Hepatic stellate cell (primary cell): Measurements from ENCODE around the gene C19orf47.
"Not testable (repeated sequence)": the region's sequence is repeated elsewhere in the genome, so short reads cannot be mapped to it uniquely, and the experiment has no call there.

Source experiments
- DNase-seq: peaks from one replicate; pipeline ENCODE4 v3.0.0; 2011; ENCODE audit warnings: low spot score

Gene C19orf47

DNA sequence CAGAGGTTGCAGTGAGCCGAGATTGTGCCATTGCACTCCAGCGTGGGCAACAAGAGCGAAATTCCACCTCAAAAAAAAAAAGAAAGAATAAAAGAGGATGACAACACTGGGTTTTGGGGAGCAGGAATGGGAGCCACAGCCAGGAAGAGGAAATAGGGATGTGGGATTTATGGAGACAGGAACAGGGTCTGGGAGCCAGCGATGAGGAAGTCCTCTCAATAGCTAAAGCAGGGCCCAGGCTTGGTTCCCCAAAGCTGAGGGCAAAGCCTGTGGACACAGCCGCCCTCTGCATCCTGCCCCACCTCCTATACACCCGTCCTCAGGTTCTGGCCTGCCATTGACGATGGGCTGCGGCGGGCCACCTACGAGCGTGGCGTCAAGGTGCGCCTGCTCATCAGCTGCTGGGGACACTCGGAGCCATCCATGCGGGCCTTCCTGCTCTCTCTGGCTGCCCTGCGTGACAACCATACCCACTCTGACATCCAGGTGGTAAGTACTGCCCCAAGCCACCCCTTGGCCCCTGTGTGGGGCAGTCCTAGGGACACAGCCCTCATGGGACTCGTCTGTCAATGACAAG, 28.2 kb upstream of the C19orf47 start:
- no peak for DNase-seq

DNA sequence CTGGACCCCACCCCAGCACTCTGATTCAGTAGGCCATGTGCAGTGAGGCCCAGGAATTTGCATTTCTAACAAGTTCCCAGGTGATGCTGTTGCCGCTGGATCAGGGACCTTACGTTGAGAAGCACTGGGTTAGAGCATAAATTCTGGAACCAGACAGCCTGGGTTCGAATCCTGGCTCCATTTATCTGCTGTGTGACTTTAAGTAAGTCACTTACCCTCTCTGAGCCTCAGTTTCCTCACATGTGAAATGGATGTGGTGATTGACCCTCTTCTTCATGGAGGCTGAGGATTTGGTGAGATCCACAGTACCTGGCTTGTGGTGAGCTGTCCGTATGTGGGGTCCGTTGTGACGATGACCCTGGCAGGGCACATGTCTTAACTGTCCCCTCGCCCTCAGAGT, 25.9 kb upstream of the C19orf47 start:
- no peak for DNase-seq

DNA sequence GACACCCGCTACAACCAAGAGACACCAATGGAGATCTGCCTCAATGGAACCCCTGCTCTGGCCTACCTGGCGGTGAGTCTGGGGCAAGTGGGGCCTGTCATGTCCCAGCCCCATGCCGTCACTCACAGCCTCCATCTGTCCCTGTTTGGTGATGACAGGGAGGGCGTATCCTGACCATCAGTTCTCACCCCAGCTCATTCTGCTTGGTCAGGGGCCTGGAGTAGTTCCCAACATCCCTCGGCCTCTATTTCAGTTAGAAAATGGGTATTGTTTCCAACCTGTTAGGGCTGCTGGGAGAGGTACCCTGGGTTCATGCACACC, 23.6 kb upstream of the C19orf47 start:
- no peak for DNase-seq

DNA sequence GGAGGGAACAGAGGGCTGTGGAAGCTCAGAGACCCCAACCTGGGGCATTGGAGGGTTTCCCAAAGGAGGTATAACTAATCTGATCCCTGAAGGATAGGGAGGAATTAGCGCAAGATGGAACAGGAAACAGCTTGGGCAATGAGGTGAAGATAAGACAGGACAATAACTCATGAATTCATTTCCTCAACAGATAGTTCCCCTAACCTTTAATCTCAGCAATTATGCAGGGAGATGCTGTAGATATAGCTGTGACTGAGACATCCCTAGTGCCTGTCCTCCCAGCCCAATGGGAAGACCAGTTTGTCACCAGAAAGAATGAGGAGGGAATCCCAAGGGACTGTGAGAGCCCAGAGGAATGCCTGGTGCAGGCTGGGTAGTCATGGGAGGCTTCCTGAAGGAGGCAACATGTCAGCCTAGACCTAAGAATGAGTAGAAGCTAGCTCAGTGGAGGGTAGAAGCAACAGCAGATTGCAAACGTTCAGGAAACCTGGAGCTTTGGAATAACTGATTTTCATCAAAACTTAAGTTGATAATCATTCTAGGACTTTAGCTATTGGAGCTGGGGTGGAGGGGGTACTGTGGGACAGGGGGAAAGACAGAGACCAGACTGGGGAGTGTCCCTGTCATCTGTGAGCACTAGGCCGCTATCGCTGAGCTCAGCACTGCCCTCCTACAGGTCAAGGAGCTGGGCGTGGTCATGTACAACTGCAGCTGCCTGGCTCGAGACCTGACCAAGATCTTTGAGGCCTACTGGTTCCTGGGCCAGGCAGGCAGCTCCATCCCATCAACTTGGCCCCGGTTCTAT, 23.0 kb upstream of the C19orf47 start:
- no peak for DNase-seq

DNA sequence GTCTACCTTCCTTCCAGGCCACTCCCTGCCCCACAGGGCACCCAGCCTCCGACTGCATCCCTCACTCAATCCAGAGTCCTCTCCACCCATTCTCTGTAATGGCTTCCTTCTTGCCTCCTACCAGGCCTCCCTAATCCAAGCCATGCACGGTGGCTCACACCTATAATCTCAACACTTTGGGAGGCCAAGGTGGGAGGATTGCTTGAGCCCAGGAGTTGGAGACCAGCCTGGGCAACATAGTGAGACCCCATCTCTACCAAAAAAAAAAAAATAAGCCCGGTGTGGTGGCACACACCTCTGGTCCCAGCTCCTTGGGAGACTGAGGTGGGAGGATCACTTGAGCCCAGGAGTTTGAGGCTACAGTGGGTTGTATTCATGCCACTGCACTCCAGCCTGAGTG, 22.1 kb upstream of the C19orf47 start:
- not testable (repeated sequence) for DNase-seq

DNA sequence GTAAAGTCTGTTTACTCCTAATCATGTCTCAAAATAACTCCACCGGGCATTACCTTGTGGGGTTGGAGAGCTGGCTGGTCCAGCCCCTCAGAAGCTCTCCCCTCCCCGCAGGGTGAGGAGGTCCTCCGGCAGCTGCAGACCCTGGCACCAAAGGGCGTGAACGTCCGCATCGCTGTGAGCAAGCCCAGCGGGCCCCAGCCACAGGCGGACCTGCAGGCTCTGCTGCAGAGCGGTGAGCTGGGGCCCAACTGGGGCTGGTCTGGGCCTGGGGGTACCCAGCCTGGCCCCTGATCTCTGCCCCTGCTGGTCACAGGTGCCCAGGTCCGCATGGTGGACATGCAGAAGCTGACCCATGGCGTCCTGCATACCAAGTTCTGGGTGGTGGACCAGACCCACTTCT, 21.6 kb upstream of the C19orf47 start:
- DNase-seq, result no peak

DNA sequence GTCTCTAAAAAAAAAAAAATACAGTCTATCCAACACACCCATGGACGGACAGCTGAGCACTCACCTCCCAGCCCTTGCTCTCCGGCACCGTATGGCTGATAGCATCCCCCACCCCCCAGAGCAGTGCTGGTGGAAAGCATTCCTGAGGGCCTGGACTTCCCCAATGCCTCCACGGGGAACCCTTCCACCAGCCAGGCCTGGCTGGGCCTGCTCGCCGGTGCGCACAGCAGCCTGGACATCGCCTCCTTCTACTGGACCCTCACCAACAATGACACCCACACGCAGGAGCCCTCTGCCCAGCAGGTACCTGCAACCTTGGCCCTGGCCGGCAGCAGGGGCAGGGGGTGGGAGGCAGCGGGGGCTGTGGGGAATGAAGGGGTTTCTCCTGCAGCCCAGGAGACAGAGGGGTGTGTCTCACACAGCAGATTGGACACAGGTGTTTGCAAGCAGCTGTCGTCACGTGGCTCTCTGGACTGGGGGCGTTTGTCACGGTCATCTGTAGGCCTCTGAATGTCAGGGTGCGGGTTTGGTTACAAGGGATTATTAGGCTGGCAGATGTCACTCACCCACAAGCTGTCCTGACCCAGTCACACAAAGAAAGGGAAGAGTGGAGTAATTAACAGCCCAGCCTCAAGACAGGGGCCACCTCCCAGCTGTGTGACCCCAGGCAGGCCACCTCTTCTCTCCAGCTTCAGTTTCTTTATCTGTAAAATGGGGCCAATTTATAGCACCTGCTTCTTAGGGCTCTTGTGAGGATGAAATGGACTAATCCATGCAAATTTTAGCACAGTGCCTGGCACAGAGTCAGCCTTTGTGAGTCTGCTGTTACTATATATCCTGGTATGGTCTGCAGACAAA, 19.6 kb upstream of the C19orf47 start:
- no peak for DNase-seq

DNA sequence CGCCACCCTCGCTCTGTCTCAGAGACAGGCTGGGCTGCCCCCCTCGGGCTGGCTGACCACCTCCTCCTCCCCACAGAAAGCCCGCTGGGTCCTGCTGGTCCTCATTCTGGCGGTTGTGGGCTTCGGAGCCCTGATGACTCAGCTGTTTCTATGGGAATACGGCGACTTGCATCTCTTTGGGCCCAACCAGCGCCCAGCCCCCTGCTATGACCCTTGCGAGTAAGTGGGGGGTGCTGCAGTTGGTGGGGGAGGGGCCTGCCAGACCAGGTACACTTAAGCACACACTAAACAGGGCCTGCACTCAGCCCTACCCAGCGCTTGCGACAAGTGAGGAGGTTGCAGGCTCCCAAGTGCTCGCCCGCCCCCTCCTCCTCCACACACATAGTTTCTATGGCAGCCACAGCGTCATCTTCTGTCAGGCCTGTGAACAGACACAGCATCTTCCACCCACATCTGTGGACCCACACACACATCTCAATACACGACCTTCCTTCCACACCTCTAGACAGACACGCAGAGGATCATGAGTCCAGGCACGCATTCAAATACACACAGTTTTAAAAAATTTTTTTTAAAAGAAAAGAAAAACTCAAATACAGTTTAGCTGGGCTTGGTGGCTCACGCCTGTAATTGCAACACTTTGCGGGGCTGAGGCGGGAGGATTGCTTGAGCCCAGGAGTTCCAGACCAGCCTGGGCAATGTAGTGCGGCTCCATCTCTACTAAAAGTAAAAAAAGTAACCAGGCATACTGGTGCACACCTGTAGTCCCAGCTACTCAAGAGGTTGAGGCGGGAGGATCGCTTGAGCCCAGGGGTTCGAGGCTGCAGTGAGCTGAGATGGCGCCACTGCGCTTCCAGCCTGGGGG, 18.7 kb upstream of the C19orf47 start:
- DNase-seq, result no peak

DNA sequence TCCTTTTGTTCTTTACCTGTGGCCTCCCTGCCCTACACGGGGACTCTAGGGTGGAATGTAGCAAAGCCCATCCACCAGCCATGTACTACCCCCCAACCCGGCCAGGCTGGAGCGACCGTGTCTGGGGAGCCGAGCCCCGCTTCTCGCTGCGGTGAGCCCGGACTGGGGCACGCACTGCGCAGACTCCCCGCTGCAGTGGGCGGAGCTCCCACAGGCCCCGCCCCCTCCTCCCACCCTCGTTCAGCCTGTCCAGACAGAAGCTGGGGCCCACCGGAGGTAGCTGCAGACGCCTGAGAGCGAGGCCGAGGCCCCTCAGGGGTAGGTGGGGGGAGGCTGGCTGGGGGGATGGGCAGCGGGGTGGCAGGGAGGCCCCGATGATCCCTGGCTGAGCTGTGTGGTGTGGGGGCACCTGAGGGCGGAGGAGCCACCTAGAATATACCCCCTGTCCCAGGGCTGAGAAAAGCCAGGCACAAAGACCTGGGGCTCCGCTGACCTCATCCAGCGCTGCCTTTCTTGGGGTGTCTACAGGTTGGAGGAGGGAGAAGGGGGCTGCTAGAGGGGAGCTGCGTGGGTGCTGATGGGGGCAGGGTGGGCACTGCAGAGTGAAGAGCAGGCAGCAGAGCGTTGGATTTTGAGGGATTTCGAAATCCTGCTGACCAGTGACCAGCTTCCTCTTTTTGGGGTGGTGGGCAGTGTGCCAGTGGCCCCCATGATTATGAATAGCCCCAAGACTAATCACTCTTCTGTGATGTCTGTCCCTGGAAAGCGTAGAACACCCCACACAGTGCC, 17.6 kb upstream of the C19orf47 start:
- DNase-seq, result peak; percentile 93

DNA sequence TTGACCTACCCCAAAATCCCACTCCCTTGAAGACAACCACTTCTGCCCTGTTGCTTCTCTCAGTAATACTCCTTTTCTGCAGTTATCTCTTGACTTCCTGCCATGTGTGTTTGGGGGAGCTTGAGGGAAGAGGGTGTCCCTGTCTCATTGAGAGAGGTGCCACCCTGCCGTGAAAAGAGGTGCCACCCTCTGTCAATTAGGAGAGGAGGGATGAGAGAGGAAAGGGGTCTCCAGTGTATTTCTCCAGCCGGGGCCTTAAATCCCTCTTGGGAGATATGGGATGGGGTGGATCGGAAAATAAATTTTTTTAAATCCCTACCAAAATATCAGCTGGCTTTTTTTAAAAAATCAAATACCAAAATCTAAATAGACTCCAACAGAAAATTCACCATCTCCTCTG, 16.8 kb upstream of the C19orf47 start:
- DNase-seq, result no peak

DNA sequence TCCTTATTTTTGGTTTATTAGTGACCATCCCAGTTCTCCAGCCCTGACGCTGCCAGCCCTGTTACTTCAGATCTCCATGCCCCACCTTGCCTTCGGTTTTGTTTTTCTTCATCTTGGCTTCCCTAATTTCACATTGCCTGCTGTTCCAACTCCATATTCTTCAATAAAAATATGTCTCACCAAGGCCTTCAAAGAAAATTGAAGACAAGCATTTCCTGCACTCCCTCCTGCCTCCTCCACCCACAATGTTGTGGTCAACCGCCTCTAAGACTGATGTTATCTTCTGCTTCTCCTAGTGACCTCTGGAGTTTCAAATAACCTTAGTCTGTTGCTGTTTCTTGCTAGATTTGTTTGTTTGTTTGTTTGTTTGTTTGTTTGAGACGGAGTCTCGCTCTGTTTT, 14.9 kb upstream of the C19orf47 start:
- DNase-seq, result no peak

DNA sequence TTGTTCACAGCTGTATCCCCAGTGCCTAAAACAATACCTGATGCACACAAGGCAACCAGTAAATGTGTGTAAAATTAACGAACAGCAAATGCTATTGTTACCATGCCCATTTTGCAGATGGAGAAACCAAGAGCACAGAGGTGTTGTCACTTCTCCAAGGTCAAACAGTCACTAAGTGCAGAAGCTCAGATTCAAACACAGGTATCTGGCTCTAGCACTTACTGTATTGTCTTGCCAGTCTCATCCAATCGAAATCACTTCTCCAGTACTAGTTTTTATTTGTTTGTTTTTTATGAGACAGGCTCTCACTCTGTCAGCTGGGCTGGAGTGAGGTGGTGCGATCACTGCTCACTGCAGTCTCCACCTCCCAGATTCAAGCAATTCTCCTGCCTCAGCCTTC, 14.0 kb upstream of the C19orf47 start:
- DNase-seq, result no peak

DNA sequence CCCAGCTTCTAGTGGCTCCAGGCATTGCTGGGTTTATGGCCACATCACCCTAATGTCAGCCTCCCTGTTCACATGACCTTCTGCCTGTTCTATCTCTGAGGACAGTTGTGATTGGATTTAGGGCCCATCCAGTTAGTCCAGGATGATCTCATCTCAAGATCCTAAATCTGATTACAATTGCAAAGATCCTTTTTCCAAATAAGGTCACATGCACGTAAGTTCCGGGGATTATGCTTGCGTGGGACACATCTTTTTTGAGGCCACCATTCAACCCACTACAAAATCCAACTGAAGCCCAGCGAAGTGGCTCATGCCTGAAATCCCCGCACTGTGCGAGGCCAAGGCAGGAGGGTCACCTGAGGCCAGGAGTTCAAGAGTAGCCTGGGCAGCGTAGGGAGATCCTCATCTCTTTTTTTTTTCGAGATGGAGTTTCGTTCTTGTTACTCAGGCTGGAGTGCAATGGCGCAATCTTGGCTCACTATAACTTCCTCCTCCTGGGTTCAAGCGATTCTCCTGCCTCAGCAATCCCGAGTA, 12.6 kb upstream of the C19orf47 start:
- DNase-seq, result no peak

DNA sequence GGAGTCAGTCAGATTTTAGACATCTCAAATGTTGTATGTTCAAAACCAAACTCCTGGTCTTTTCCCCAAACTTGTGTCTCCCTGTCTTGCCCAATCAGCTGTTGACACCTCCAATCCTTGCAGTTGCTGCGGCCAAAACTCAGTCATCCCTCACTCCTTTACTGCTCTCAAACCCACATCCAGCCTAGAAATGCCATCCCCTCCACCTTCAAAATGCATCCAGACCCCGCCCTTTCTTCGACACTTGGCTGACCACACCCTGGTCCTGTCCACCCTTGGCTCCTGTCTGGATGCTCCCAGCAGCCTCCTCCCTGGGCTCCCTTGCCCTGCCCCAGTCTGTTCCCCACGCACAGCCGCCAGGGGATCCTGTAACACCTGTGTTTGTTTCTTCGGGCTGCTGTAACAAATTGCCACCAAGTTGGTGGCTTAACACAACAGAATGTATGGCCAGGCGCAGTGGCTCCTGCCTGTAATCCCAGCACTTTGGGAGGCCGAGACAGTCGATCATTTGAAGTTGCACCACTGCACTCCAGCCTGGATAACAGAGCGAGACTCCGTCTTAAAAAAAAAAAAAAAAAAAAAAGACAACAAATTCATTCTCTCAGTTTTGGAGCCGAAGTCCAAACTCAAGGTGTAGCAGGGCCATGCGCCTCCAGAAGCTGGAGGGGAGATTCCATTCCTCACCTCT, 12.0 kb upstream of the C19orf47 start:
- DNase-seq, result no peak

DNA sequence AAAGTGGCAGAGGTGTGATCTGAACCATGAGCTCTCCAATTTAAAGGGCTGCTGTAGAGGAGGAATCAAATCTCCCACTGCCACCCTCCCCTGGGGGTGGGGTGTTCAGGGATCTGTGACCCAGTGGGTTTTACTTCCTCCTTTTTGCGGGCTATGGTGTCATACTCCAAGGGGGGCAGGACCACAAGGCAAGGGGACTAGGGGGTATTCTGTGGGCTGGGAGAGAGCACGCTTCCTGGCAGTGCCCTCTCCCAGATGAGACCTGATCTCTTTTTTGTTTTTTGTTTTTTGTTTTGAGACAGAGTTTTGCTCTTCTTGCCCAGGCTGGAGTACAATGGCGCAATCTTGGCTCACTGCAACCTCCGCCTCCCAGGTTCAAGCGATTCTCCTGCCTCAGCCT, 10.6 kb upstream of the C19orf47 start:
- DNase-seq, result no peak

DNA sequence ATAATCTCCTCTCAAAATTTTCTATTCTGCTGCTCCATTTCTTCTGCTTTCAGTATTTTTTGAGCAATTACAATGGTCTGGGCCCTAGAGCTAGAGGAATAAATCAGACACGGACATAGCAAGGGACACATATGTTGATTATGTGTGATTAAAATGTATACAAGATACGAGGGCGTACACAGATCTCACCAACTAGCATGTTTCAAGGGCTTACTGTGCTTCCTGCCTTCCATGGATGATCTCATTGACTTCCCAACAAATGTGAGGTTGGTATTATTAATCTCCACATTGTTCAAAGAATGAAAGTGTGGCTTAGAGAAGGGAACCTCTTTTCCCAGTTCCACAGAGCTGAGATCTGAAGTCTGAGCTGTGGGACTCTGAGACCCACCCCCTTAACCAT, 9.4 kb upstream of the C19orf47 start:
- DNase-seq, result no peak

DNA sequence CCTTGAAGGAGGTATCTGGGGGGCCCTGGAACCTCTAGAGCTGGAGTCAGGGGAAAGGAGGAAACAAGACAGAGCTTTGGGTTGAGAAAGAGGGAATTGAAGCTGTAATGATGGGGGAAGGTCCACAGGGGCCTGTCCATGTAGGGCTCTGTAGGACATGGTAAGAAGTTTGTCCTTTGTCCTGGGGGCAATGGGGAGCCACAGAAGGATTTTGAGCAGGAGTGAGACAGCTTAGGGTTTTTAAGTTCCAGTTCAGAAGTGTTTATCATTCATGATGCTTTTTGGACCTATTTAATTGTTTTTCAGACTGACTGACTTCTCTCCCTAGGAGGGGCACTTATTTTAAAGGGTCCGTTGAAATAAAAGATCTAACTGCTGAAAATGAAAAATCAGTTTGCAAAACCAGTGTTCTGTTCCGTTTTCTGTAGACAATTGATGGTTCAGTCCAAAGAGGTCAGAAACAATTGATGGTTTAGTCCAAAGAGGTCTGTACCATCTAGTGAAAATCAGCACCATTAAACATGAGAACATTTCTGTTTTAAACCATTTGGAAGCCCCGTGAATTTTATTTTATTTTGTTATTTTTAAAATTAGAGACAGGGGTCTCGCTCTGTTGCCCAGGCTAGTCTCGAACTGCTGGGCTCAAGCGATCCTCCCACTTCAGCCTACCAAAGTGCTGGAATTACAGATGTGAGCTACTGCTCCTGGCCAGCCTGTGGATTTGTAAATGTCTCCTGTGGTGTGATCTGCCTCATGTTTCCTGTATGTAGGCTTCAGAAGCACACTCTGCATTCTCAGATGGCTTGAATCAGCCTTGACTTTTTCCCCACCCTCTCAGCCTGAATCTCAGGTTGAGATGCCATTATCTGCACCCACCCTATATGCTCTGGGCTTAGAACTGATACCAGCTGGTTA, 8.7 kb upstream of the C19orf47 start:
- no peak for DNase-seq

DNA sequence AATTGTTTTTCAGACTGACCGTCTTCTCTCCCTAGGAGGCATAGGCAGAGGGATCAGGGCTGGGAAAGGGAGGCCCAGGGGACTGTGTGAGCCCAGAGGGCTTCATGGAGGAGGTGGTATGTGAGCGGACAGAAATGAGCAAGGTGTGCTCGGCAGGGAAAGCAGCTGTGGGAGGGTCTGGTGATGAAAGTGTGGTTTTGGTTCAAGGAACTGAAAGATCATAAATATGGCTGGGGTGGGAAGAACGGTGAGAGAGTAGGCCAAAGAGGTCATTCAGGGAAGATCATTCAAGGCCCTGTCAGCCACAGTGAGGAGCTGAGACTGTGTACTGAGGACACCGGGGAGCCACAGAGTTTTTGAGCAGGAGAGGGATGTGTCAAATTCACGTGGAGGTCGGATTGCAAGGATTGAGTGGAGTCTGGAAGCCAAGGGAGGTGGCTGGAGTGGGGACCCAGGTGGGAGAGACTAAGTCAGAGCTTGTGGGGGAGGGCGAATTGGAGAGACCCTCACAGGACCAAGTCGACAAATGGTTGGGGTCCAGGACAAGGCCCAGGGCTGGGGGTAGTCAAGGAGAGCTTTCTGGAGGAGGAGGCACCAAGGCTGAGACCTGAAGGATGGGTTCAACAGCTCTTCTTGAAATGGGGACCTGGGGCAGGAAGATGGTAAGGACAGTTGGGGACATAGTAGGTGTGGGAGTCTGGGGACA, 7.9 kb upstream of the C19orf47 start:
- DNase-seq, result no peak

DNA sequence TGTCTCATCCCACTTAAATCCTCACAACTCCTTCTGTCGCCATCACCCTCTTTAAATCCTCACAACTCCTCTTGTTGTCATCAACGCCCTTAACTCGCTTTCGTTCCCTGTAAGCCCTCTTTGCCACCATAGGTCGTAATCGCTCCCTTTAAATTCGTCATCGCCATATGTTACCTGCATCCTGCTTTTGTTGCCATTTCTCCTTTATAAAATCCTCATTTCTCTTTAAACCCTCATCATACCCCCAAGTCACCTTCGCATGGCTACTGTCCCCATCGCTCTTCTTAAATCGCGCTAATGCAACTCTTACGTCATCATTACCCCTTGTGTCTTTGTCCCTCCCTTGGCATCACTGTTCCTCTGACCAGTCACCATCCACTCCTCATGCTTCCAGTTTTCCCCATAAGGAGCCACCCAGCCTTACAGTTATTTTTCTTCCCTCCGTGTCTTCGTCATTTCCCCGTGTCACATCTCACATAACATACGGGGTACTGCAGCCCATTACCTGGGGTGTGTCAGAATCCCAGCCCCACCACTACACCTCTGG, 837 bp upstream of the C19orf47 start:
- DNase-seq, result peak; percentile 62
